Caki2 (cell line): ENCODE results near the gene LDLRAD4. TPM values are rescaled to one million over a fixed set of nuclear protein-coding genes. Genes with fewer than 3 reads are reported as not detected.
"Not testable (repeated sequence)": the region's sequence is repeated elsewhere in the genome, so short reads cannot be mapped to it uniquely, and the experiment has no call there.

Source experiments
- DNase-seq: peaks from one replicate; pipeline ENCODE4 v3.0.0-alpha.2; 2015; ENCODE audit warnings: low read depth
- in situ Hi-C: cut with HindIII; loops from 2 replicates; pipeline ENCODE4 v1.10.0; 2016; ENCODE audit warnings: low sequenced_read_pairs, low pct_unique_long_range_greater_than_20kb, mixed read lengths
- total RNA-seq: library from RNA; depleted of rRNA; stranded (reverse); fragments of >200 nt; shearing (Covaris generic); gene quantifications from 2 replicates; pipeline ENCODE4 v1.2.3, GENCODE V29; 2014; ENCODE audit warnings: low replicate concordance

The LDLRAD4 gene
- total RNA-seq, 1 experiment from 2014 or later, result 0.44 TPM

GRCh38 chr18:13647761-13648160 is 429.2 kb downstream of the LDLRAD4 start:
- in situ Hi-C loops, result no loop called here

GRCh38 chr18:13649397-13650390 is 431.1 kb downstream of the LDLRAD4 start:
- no peak for DNase-seq
- in situ Hi-C loops, result no loop called here

More at GRCh38 chr18:13647761-13648160, 429.2 kb downstream of the LDLRAD4 start:
- DNase-seq, result no peak

GRCh38 chr18:13653746-13654433 is 435.3 kb downstream of the LDLRAD4 start:
- no peak for DNase-seq
- in situ Hi-C loops, result no loop called here

GRCh38 chr18:13657974-13658373 is 439.4 kb downstream of the LDLRAD4 start:
- no peak for DNase-seq
- in situ Hi-C loops, result no loop called here

GRCh38 chr18:13658436-13659204 is 440.1 kb downstream of the LDLRAD4 start:
- no peak for DNase-seq
- in situ Hi-C loops, result no loop called here

- in situ Hi-C loops, result no loop called here
These were observed 441.9 kb downstream of the LDLRAD4 start for GRCh38 chr18:13660510-13660909.

GRCh38 chr18:13661051-13661778 is 442.7 kb downstream of the LDLRAD4 start:
- in situ Hi-C loops, result no loop called here
- no peak for DNase-seq

More at GRCh38 chr18:13660510-13660909, 441.9 kb downstream of the LDLRAD4 start:
- DNase-seq, result no peak

GRCh38 chr18:13661779-13662256 is 443.3 kb downstream of the LDLRAD4 start:
- in situ Hi-C loops, result no loop called here
- no peak for DNase-seq

- in situ Hi-C loops, result no loop called here
- no peak for DNase-seq
These were observed 454.1 kb downstream of the LDLRAD4 start for GRCh38 chr18:13672657-13673056.

GRCh38 chr18:13676471-13676870 is 457.9 kb downstream of the LDLRAD4 start:
- no peak for DNase-seq
- in situ Hi-C loops, result no loop called here

- in situ Hi-C loops, DNase-seq: not testable (repeated sequence)
These were observed 458.8 kb downstream of the LDLRAD4 start for GRCh38 chr18:13677350-13677749.

GRCh38 chr18:13680612-13681011 is 462.1 kb downstream of the LDLRAD4 start:
- DNase-seq, result no peak
- in situ Hi-C loops, result no loop called here

- no peak for DNase-seq
- in situ Hi-C loops, result no loop called here
These were observed 463.1 kb downstream of the LDLRAD4 start for GRCh38 chr18:13681701-13682100.

GRCh38 chr18:13684546-13684945 is 466.0 kb downstream of the LDLRAD4 start:
- DNase-seq, result no peak
- in situ Hi-C loops, result no loop called here

GRCh38 chr18:13688191-13689136 is 469.9 kb downstream of the LDLRAD4 start:
- in situ Hi-C loops, result no loop called here
- no peak for DNase-seq

- DNase-seq, in situ Hi-C loops: not testable (repeated sequence)
These were observed 471.5 kb downstream of the LDLRAD4 start for GRCh38 chr18:13690060-13690459.

GRCh38 chr18:13695337-13695736 is 476.8 kb downstream of the LDLRAD4 start:
- in situ Hi-C loops, DNase-seq: not testable (repeated sequence)
